ENCODE measurements around the gene HK1. TPM values are rescaled to one million over a fixed set of nuclear protein-coding genes. Genes with fewer than 3 reads are reported as not detected.
"Not testable (repeated sequence)": the region's sequence is repeated elsewhere in the genome, so short reads cannot be mapped to it uniquely, and the experiment has no call there.

HK1 gene
- polyA plus RNA-seq (ENCODE audit: insufficient read length in 3 of 3) = 10 to 100 TPM; 52.4 to 60.9 (median 54.3) TPM

DNA sequence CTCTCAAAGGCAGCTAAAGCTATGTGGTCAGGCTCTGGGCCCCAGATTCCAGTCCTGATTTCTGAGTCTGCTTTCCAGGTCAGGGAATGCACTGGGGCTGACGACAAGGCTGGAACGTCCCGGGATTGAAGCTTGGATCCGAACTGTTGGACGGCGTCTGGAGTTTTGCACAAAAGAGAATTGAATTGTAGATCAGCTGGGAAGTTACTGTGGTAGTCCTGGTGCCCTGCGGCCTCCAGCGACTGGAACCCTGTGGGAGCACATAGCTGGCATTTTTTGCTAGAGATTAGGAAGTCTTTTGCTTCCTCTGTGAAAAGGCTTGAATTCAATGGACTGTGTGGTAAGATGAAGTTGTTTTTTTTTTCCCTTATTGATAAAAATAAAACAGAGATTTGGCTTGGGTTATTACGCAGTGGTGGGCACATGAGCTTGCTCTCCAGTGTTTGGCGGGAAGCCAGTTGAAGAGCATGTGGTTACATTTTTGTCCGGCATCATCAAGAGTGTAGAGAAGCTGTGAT is at the start of gene HK1:
Gene HK1, plus strand, starts transcription at position 51 of the 518 bp plus-strand sequence.
- DNase-seq (ENCODE audit: low read depth in 3 of 3, low spot score in 2 of 3) = no peak

DNA sequence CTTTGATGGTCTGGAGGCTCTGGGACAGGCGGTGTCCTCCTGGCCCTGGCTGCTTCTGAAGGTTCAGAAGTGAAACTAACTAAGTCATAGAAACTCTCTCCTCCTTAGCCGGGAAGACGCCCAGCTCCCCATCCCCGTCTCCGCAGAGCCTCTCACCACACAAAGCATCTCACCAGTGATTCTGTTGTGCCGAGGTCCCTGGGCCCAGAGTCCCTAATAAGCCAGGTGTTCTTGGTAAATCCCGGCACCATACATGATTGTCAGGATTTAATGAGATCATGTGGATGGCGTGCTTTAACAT is 48.7 kb upstream of the HK1 start:
- DNase-seq (ENCODE audit: low read depth in 3 of 3, low spot score in 2 of 3) = no peak

DNA sequence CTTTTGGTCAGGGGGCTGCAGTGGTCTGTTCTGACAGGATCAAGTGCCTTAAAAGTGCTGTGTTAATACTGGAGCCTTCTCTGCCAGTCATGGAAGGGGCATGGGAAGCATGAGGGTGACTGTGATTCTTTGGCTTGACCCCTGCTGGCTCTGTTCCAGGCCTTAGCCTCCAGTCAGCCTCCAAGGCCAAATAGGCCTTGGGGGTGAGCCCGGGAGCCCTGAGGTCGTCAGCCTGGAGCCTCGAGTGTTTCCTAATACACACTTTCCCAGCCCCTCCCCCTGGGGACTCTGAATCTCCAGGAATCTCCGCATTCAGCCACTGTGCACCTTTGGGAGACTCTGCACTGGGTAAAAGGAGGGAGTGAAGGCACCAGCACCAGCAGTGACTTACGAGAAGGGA is 48.2 kb upstream of the HK1 start:
- DNase-seq (ENCODE audit: low read depth in 3 of 3, low spot score in 2 of 3) = no peak

DNA sequence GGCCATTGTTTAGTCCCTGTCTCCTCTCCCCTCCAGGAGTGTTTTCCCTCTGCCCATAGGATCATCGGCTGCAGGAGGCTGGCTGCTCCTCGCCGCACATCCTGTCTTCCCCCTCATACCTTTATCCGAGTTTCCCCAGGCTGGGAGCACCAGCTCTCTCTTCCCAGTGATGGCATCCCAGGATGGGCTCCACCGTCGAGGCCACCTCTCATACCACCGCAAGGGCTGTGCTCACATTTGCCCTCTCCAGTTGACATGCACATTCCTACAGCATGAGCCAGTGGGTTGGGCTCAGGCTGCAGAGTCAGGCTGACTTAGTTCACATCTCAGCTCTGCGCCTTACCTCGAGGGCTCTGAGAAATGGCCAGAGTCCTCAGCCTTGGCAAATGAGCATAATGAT is 46.0 kb upstream of the HK1 start:
- no peak for DNase-seq (ENCODE audit: low read depth in 3 of 3, low spot score in 2 of 3)

DNA sequence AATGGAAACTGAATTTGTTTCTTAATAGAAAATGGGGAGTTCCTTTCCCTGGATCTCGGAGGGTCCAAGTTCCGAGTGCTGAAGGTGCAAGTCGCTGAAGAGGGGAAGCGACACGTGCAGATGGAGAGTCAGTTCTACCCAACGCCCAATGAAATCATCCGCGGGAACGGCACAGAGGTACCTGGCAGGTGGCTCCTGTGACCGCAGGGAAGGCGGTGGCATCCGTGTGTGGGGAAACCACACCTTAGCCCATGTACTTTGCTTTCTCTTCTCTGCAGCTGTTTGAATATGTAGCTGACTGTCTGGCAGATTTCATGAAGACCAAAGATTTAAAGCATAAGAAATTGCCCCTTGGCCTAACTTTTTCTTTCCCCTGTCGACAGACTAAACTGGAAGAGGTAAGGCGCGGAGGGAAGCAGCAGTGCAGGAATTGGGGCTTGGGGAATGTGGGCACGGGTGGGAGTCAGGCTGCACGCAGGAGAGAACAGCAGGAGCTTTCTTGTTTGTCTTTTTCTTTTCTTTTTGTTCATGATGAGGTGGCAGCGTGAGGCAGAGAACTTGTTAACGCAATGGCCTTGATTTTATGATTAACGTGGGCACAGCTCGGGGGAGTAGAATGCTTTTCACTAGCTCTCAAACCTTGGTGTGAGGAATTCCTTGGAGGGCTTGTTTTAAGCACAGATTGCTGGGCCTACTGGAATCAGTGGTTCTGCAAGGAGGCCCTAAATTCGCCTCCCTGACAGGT is 45.4 kb upstream of the HK1 start:
- DNase-seq (ENCODE audit: low read depth in 3 of 3, low spot score in 2 of 3) = no peak

DNA sequence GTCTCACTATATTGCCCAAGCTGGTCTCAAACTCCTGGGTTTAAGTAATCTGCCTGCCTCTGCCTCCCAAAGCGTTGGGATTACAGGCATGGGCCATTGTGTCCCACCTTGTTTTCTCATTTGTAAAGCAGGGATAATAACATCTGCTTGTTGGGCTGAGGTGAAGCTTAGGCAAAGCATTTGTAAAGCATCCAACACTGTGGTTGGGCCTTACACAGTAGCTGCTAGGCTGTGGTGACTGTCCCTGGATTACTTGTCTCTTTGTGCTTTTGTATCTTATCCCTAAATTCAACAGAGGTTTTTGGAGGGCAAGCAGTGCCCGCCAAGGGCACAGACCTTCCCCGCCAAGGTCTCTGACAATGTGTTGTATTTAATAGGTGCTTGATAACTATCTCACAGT is 43.8 kb upstream of the HK1 start:
- no peak for DNase-seq (ENCODE audit: low read depth in 3 of 3, low spot score in 2 of 3)

DNA sequence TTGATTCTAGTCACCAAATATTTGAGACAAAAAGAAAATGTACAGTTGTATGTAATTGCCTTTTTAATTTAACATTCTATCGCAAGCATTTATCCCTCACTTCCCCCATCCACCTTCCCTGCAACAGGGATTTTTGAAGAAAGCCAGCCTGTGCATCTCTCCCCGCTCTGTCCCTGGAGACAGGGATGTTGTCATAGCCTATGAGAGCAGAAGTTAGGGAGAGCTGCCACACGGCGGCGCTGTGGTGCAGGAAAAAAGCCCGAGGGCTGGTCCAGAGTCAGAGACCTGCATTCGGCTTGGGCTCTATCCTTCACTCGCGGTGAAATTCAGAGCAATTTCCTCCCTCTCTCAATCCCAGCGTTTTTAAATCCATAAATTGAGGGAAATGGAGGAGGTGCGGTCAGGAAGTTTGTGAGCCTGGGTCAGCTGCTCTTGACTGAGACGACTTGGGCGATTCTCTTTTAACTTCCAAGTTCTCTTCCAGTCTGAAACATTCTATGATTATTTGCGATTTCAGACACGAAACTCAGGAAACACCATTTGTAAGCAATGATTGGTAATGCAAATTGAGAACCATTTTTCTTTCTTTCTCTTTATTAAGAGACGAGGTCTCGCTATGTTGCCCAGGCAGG is 40.7 kb upstream of the HK1 start:
- DNase-seq (ENCODE audit: low read depth in 3 of 3, low spot score in 2 of 3) = peak; percentile 66 to 70 (median 69)

DNA sequence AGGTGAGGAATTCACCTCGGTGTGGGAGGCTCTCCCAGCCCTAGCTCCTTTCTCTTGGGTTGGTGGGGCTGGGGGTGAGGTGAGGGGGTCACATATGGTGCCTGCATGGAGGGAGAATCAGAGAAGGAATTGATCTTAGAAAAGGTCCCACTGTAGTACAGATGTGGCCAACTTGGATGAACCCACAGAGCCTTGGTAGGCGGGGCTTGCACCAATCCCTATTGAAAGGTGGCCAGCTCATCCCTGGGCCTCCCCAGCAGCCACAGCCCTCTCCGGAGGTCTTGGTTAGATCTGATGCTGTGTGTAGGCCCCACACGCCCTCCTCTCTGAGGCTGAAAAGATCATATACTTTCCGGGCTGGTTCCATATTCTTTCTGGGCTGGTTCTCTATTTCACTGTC is 39.2 kb upstream of the HK1 start:
- no peak for DNase-seq (ENCODE audit: low read depth in 3 of 3, low spot score in 2 of 3)

DNA sequence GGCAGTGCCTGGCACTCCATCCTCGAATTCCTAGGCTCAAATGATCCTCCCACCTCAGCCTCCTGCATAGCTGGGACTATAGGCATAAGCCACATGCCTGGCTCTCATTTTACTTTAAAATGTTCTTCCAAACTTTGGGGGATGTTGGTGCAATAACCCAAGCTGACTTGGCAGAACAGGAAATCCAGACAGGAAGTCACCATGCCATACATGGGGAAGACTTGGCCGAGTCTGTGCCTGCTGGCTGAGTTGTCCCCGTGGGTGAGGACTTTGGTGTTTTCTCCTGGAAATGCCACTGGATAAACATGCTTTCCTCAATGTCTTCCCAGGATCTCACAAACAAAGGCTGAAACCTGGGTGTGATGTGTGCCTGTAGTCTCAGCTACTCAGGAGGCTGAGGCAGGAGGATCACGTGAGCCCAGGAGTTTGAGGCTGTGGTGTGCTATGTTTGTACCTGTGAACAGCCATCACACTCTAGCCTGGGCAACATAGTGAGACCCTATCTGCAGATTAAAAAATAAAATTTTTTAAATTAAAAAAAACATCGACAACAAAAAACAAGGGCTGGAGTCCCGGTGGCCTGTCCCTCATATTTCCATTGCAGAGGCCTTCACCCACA is 38.4 kb upstream of the HK1 start:
- DNase-seq (ENCODE audit: low read depth in 3 of 3, low spot score in 2 of 3) = no peak

DNA sequence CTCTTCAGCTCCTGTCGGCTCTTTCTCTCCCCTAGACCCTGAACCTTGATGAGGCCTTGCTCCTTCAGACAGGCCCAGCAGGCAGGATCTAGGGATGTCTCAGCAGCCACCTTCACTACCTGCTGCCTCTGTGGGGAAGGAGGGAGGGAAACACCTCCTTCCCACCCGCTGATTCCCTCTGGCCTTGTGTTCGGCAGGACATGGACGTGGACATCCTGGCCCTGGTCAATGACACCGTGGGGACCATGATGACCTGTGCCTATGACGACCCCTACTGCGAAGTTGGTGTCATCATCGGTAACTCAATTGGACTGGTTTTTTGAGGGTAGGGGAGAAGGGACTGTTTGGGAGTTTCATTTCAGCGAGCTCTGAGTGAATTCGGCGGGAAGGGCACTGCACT is 37.8 kb upstream of the HK1 start:
- DNase-seq (ENCODE audit: low read depth in 3 of 3, low spot score in 2 of 3) = no peak

DNA sequence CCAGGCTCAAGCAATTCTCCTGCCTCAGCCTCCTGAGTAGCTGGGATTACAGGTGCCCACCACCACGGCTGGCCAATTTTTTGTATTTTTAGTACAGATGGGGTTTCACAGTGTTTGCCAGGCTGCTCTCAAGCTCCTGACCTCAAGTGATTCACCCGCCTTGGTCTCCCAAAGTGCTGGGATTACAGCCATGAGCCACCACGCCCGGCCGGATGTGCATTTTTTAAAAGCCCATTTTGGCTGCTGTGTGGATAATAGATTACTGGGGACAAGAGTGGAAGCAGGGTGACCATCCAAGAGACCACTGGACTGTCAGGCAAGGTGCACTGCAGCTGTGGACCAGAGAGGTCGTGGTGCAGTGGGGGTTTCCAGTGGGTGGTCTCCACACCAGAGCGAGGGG is 36.7 kb upstream of the HK1 start:
- no peak for DNase-seq (ENCODE audit: low read depth in 3 of 3, low spot score in 2 of 3)

DNA sequence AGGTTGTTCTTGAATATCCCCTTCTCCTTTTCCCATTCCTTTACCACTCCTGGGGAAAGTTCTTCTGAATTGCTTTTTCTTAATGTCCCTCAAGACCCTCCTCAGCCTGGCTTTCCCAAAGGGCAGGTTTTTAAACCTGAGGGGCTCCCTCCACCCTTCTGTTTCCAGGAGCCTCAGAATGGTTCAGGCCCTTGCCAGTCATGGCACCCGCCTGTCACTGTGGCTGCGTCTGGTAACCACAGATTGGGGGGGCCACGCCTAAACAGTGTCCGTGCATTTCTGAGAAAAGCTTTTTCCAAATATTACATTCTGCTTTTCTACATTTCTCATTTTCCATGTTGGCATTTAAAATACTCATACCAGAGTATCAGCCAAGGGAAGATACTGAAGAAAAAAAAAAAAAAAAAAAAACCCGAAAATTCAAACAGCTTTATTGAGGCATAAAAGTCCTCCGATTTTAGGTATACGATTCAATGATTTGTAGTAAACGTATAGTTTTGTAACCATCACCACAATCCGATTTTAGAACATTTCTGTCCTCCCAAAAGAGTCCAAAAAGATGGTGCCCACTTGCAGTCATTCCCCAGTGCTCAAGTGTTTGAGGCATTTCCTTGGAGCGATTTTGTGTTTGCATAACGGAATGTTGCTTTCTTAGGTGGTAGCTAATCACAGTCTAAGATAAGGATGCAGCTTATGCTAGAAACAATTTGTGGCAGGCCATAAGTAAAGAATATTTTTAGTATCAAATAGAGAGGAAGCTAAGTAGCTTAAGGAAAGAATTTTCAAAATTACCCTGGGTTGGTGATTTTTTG is 36.0 kb upstream of the HK1 start:
- DNase-seq (ENCODE audit: low read depth in 3 of 3, low spot score in 2 of 3) = no peak

DNA sequence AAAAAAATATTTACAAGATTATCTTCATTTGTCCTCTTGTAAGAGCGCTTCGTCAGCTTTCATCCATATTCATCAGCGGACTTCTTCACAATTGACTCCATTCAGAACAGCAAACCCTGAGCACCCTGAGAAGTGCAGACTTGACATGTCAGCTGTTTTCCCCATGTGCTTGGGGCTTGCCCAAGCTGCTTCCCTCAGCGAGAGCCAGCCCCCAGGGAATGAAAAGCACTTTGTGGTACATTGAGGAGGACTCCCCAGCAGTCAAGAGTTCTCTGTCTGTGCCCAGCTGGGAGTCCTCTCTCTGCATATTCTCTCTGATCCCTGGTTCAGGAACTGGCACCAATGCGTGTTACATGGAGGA is 35.5 kb upstream of the HK1 start:
- no peak for DNase-seq (ENCODE audit: low read depth in 3 of 3, low spot score in 2 of 3)

DNA sequence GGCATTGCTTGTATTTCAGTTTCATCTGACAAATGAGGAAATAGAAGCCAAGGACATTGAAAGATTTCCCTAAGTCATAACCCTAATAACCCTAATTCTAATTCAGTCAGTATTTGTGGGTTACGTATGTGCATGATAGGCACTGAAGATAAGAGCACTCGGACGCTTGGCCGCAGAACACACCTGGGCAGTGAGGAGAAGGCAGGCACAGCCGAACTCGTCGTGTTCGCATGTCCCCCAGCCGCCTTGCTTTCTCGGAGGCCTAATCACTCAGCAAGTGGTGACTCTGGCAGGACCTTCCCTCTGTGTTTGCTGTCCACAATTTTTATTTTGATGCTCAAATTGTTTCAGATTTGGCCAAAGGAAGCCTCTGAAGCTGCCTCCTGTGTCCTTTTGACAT is 34.5 kb upstream of the HK1 start:
- no peak for DNase-seq (ENCODE audit: low read depth in 3 of 3, low spot score in 2 of 3)

DNA sequence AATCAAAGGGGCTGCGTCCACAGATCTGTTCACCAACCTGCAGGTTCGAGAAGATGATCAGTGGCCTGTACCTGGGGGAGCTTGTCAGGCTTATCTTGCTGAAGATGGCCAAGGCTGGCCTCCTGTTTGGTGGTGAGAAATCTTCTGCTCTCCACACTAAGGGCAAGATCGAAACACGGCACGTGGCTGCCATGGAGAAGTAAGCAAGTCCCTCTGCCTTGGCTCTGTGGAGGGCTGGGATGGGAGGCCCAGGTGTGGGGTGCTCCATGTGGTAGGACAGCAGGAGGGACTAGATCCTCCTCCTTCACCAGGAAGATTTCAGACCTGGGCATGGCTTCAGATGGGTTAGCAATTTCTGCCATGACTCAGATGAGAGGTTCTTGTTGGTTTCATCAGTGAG is 32.3 kb upstream of the HK1 start:
- DNase-seq (ENCODE audit: low read depth in 3 of 3, low spot score in 2 of 3) = no peak

DNA sequence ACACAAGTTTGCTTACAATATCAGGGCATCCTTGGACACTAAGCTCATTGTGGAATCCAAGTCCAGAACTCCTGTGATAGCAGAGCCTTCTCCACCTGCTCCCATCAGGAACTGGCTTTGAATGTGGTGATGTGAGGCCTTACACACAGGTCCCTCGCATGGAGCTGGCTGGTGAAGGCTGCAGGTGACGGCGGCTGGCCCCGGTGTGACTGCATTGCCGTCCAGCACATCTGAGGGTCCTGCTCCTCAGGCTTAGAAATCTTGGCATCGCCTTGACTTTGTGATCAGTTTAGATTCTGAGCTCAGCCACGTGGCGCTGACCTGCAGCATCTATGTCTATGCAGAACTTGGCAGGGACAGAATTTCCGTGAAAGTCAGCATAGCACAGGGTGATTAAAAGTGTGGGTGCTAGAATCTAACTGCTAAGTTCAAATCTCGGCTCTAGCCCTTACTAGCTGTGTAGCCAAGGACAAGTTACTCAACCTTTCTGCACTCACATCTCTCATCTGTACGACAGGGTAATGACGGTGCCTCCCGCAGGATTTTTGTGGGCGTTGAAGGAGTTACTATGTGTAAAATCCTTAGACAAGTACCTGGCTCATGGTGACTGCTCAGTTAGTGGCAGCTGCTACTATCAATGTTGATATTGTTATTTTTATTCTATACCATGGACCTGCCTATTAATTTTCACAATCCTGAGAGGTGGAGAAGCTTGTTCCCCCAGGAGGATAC is 31.5 kb upstream of the HK1 start:
- no peak for DNase-seq (ENCODE audit: low read depth in 3 of 3, low spot score in 2 of 3)

DNA sequence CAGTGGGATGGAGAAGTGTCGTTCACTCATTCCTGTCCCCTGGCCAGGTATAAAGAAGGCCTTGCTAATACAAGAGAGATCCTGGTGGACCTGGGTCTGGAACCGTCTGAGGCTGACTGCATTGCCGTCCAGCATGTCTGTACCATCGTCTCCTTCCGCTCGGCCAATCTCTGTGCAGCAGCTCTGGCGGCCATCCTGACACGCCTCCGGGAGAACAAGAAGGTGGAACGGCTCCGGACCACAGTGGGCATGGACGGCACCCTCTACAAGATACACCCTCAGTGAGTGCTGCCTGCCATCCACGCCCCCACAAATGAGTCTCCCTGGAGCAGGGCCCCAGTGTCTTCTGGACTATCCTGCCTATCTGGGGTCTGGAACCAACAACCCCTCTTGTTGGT is 31.0 kb upstream of the HK1 start:
- no peak for DNase-seq (ENCODE audit: low read depth in 3 of 3, low spot score in 2 of 3)

DNA sequence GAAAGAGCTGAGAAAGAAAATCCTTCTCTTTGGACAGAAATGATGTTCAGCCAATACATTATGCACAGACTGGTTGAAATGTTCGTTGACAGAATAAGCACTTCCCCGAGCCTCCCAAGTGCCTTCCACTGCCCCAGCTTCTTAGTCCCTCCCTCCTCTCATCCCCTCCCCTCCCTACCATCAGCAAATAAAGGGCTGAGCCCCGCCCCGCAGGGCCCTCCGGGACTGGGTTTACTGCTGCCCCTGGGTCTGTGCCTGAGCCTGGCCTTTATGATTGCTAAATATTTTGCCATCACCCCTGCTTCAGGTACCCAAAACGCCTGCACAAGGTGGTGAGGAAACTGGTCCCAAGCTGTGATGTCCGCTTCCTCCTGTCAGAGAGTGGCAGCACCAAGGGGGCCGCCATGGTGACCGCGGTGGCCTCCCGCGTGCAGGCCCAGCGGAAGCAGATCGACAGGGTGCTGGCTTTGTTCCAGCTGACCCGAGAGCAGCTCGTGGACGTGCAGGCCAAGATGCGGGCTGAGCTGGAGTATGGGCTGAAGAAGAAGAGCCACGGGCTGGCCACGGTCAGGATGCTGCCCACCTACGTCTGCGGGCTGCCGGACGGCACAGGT is 30.1 kb upstream of the HK1 start:
- no peak for DNase-seq (ENCODE audit: low read depth in 3 of 3, low spot score in 2 of 3)

DNA sequence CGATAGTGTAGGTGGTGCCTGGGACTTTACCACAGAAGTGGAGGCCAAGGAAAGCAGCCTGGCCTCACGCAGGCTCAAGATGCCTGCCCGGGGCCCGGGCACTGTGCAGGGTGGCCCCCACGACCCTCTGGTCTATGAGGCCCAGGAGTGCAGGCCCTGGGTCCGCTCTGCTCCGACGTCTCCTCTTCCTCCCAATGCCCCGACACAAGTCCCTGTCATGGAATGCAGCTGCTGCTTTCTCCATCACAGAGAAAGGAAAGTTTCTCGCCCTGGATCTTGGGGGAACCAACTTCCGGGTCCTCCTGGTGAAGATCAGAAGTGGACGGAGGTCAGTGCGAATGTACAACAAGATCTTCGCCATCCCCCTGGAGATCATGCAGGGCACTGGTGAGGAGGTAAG is 28.3 kb upstream of the HK1 start:
- no peak for DNase-seq (ENCODE audit: low read depth in 3 of 3, low spot score in 2 of 3)

DNA sequence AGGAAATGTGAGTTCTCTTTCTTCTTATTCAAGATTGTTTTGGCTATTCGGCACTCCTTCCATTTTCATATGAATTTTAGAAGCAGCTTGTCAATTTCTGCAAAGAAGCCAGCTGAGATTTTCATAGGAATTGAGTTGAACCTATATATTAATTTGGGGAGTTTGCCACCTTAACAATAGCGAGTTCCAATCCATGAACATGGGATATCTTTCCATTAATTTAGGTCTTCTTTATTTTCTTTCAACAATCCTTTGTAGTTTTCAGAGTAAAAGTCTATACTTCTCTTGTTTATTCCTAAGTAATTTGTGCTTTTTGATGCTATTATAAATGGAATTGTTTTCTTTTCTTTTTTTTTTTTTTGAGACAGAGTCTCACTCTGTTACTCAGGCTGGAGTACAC is 26.9 kb upstream of the HK1 start:
- not testable (repeated sequence) for DNase-seq (ENCODE audit: low read depth in 3 of 3, low spot score in 2 of 3)
